ENCODE results near the gene CCIN.

DNA sequence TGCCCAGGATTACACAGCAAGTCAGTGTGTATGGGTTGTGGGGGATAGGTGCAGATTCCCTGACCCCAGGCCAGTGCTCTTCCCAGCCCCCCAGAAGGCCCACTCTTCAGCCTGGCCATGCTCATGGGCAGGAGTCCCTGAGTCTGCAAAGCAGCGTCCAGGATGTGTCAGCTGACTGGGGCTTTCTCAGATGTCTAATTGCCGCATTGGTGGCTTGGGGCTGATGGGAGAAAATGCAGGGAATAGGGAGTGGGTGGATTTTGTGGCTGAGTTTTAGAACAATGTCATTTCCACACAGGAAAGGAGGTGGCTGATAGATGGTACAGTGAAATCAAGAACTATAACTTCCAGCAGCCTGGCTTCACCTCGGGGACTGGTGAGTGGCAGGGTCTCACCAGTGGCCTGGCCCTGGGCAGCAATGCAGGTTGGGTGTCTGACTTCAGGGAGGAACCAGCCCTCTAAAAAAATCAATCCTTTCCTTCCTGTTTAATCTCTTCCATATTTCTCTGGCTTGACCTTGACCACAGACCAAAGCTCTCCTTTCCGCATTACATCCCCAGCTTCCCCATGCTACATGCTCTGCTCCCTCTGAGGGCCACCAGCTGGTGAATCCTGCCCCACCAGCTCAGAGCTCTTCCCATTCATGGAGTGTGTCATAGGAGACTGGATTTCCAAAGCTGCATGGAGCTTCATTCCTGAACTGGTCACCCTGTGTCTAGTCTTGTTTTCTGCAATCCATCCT is 18.4 kb upstream of the CCIN start:
- no peak for TF ChIP-seq POLR2AphosphoS5 (IDR thresholded peaks at IDR 0.05; ENCODE audit: low read depth)
- no peak for TF ChIP-seq CTCF (IDR thresholded peaks at IDR 0.05; ENCODE audit: insufficient read depth, low read length)
- TF ChIP-seq, protein P1, sequence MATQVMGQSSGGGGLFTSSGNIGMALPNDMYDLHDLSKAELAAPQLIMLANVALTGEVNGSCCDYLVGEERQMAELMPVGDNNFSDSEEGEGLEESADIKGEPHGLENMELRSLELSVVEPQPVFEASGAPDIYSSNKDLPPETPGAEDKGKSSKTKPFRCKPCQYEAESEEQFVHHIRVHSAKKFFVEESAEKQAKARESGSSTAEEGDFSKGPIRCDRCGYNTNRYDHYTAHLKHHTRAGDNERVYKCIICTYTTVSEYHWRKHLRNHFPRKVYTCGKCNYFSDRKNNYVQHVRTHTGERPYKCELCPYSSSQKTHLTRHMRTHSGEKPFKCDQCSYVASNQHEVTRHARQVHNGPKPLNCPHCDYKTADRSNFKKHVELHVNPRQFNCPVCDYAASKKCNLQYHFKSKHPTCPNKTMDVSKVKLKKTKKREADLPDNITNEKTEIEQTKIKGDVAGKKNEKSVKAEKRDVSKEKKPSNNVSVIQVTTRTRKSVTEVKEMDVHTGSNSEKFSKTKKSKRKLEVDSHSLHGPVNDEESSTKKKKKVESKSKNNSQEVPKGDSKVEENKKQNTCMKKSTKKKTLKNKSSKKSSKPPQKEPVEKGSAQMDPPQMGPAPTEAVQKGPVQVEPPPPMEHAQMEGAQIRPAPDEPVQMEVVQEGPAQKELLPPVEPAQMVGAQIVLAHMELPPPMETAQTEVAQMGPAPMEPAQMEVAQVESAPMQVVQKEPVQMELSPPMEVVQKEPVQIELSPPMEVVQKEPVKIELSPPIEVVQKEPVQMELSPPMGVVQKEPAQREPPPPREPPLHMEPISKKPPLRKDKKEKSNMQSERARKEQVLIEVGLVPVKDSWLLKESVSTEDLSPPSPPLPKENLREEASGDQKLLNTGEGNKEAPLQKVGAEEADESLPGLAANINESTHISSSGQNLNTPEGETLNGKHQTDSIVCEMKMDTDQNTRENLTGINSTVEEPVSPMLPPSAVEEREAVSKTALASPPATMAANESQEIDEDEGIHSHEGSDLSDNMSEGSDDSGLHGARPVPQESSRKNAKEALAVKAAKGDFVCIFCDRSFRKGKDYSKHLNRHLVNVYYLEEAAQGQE (IDR thresholded peaks at IDR 0.05; ENCODE audit: insufficient replicate concordance, low read depth): no peak

All from HL-60 (cell line).